GM12878 (cell line): ENCODE data around the gene GPI. TPM values are rescaled to one million over a fixed set of nuclear protein-coding genes. Genes with fewer than 3 reads are reported as not detected.

Source experiments
- BACH1 ChIP-seq: fragments of 450-650 bp; IDR thresholded peaks from 2 replicates; pipeline ENCODE4 v1.6.1; 2017; ENCODE audit warnings: mild to moderate bottlenecking, borderline replicate concordance
- HCFC1 ChIP-seq: fragments of 150-350 bp; IDR thresholded peaks from 2 replicates; pipeline ENCODE4 v1.6.1; 2014; ENCODE audit warnings: low read length
- IKZF2 ChIP-seq, 2 experiments: fragments of 450-650 bp; IDR thresholded peaks; 2 replicates each; pipeline ENCODE4 v1.6.1; 2017; ENCODE audit warnings: mild to moderate bottlenecking in 2 of 2, moderate library complexity in 2 of 2
- SP1 ChIP-seq: IDR thresholded peaks from one replicate; pipeline ENCODE4 v1.6.1; 2011; ENCODE audit warnings: low read depth, low read length
- SUPT20H ChIP-seq: IDR thresholded peaks from 2 replicates; pipeline ENCODE4 v1.6.1; 2011; ENCODE audit warnings: low read depth, mild to moderate bottlenecking, low read length, moderate library complexity, borderline replicate concordance; ENCODE audit not compliant: control insufficient read depth
- polyA plus RNA-seq, 11 experiments: library from polyadenylated mRNA; depleted of rRNA in 4 of 11; unstranded in 6 of 11; stranded (reverse) in 5 of 11; fragments of >200 nt; fragmentation: Nextera tagmentation in 4 of 11; fragmentation: Illumina TruSeq in 1 of 11; extraction: Ambion mirVana in 4 of 11; extraction: Trizol in 1 of 11; gene quantifications; 1 replicate in 1 of 11; 2 replicates in 10 of 11; pipeline versions ENCODE4 v1.2.1 to v1.2.3, GENCODE V29; 2011 to 2016; ENCODE audit warnings: inconsistent platforms in 2 of 11, missing spikeins in 2 of 11, low read depth in 1 of 11
- total RNA-seq, 4 experiments: library from RNA; depleted of rRNA in 3 of 4; stranded (reverse); fragments of >200 nt in 3 of 4; fragmentation: Illumina TruSeq in 1 of 4; extraction: Trizol in 1 of 4; gene quantifications; 2 replicates each; pipeline versions ENCODE4 v1.2.1 to v1.2.3, GENCODE V29; 2013 to 2021
- TF ChIP-seq, protein P1 (sequence below): fragments of 450-650 bp; formaldehyde crosslinking; IDR thresholded peaks from 2 replicates; pipeline ENCODE4 v1.4.0; 2022; ENCODE audit warnings: mild to moderate bottlenecking, moderate library complexity
- TF ChIP-seq, protein P2 (sequence below): IDR thresholded peaks from 2 replicates; pipeline ENCODE4 v1.6.1; 2012; ENCODE audit warnings: mild to moderate bottlenecking, low read depth, low read length
- TF ChIP-seq, protein P3 (sequence below), 3 experiments: IDR thresholded peaks in 2 of 3; conservative IDR thresholded peaks in 1 of 3; 2 replicates each; pipeline ENCODE4 v1.5.1; 2011; ENCODE audit warnings: low read depth in 3 of 3, low read length in 3 of 3, mild to moderate bottlenecking in 3 of 3, control low read depth in 2 of 3, moderate library complexity in 2 of 3, inconsistent platforms in 1 of 3, mixed read lengths in 1 of 3; ENCODE audit not compliant: control insufficient read depth in 2 of 3, insufficient read depth in 1 of 3; ENCODE audit errors: extremely low read depth in 1 of 3

GPI gene
- total and polyA plus RNA-seq, 10 of the 15 experiments (the other 5 are each of a cell fraction or from before 2014, with no cell fraction given), result 124 to 400 (median 190) TPM

DNA sequence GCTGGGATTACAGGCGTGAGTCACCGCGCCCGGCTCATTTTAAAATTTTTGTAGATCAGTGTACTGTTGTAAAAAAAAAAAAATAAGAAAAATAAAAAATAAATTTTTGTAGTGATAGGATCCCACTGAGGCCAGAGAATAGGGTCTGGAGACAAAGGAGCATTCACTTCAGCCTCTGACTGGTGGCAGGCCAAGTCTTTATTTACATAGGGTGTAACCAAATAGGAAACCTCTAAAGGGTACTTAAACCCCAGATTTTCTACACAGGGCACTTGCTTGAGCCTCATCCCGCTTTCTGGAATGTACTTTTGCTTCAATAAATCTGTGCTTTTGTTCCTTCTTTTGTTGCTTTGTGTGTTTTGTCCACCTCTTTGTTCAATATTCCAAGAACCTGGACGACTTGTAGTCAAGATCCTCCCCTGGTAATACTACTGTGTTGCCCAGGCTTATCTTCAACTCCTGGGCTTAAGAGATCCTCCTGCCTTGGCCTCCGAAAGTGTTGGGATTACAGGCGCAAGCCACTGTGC is 37.1 kb downstream of the GPI start (continued):
- TF ChIP-seq, protein P1, sequence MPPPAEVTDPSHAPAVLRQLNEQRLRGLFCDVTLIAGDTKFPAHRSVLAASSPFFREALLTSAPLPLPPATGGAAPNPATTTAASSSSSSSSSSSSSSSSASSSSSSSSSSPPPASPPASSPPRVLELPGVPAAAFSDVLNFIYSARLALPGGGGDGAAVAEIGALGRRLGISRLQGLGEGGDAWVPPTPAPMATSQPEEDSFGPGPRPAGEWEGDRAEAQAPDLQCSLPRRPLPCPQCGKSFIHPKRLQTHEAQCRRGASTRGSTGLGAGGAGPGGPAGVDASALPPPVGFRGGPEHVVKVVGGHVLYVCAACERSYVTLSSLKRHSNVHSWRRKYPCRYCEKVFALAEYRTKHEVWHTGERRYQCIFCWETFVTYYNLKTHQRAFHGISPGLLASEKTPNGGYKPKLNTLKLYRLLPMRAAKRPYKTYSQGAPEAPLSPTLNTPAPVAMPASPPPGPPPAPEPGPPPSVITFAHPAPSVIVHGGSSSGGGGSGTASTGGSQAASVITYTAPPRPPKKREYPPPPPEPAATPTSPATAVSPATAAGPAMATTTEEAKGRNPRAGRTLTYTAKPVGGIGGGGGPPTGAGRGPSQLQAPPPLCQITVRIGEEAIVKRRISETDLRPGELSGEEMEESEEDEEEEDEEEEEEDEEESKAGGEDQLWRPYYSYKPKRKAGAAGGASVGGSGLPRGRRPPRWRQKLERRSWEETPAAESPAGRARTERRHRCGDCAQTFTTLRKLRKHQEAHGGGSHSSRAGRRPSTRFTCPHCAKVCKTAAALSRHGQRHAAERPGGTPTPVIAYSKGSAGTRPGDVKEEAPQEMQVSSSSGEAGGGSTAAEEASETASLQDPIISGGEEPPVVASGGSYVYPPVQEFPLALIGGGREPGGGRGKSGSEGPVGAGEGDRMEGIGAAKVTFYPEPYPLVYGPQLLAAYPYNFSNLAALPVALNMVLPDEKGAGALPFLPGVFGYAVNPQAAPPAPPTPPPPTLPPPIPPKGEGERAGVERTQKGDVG (CRISPR knock-in tag), result no peak
- TF ChIP-seq, protein P2, sequence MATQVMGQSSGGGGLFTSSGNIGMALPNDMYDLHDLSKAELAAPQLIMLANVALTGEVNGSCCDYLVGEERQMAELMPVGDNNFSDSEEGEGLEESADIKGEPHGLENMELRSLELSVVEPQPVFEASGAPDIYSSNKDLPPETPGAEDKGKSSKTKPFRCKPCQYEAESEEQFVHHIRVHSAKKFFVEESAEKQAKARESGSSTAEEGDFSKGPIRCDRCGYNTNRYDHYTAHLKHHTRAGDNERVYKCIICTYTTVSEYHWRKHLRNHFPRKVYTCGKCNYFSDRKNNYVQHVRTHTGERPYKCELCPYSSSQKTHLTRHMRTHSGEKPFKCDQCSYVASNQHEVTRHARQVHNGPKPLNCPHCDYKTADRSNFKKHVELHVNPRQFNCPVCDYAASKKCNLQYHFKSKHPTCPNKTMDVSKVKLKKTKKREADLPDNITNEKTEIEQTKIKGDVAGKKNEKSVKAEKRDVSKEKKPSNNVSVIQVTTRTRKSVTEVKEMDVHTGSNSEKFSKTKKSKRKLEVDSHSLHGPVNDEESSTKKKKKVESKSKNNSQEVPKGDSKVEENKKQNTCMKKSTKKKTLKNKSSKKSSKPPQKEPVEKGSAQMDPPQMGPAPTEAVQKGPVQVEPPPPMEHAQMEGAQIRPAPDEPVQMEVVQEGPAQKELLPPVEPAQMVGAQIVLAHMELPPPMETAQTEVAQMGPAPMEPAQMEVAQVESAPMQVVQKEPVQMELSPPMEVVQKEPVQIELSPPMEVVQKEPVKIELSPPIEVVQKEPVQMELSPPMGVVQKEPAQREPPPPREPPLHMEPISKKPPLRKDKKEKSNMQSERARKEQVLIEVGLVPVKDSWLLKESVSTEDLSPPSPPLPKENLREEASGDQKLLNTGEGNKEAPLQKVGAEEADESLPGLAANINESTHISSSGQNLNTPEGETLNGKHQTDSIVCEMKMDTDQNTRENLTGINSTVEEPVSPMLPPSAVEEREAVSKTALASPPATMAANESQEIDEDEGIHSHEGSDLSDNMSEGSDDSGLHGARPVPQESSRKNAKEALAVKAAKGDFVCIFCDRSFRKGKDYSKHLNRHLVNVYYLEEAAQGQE, result no peak
- TF ChIP-seq HCFC1, result no peak
- no peak for TF ChIP-seq SUPT20H
- TF ChIP-seq BACH1, result no peak
- no peak for TF ChIP-seq IKZF2 (IDR thresholded peaks at IDR 0.05)
- TF ChIP-seq, protein P3, sequence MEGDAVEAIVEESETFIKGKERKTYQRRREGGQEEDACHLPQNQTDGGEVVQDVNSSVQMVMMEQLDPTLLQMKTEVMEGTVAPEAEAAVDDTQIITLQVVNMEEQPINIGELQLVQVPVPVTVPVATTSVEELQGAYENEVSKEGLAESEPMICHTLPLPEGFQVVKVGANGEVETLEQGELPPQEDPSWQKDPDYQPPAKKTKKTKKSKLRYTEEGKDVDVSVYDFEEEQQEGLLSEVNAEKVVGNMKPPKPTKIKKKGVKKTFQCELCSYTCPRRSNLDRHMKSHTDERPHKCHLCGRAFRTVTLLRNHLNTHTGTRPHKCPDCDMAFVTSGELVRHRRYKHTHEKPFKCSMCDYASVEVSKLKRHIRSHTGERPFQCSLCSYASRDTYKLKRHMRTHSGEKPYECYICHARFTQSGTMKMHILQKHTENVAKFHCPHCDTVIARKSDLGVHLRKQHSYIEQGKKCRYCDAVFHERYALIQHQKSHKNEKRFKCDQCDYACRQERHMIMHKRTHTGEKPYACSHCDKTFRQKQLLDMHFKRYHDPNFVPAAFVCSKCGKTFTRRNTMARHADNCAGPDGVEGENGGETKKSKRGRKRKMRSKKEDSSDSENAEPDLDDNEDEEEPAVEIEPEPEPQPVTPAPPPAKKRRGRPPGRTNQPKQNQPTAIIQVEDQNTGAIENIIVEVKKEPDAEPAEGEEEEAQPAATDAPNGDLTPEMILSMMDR (IDR thresholded peaks at IDR 0.05 in 2 of 3, conservative IDR thresholded peaks at IDR 0.05 in 1 of 3; ENCODE audit: control insufficient read depth in 2 of 3, extremely low read depth in 1 of 3, insufficient read depth in 1 of 3, low read depth in 3 of 3, low read length in 3 of 3), result no peak
- TF ChIP-seq SP1, result no peak
